T-helper 2 cell treated with Interferon-gamma antibody and Interleukin-4, amounts not matched to agents 100 ng/mL and 5 ng/mL, for 36 hours (primary cell): ENCODE measurements around the gene FRG2B. TPM values are rescaled to one million over a fixed set of nuclear protein-coding genes. Genes with fewer than 3 reads are reported as not detected.
"Not testable (repeated sequence)": the region's sequence is repeated elsewhere in the genome, so short reads cannot be mapped to it uniquely, and the experiment has no call there.

ENCODE experiments used
- intact Hi-C: fragments of 100-400 bp; cut with micrococcal nuclease; formaldehyde crosslinking; loops from one replicate; pipeline ENCODE4 v1.15.1; 2023
- total RNA-seq: library from RNA; stranded (reverse); gene quantifications from 2 replicates; pipeline ENCODE4 v1.2.3, GENCODE V29; 2022

FRG2B gene
- total RNA-seq, 1 donor from 2014 or later: not detected

GRCh38 chr10:133599869-133600268 lies 26.7 kb downstream of the FRG2B start:
- intact Hi-C loops: not testable (repeated sequence)

GRCh38 chr10:133592716-133593115 lies 33.9 kb downstream of the FRG2B start:
- intact Hi-C loops: no loop called here

- intact Hi-C loops: no loop called here
These were observed 35.6 kb downstream of the FRG2B start for GRCh38 chr10:133590970-133591359.

- intact Hi-C loops: no loop called here
These were observed 36.2 kb downstream of the FRG2B start for GRCh38 chr10:133590226-133590969.

- intact Hi-C loops: not testable (repeated sequence)
These were observed 49.6 kb downstream of the FRG2B start for GRCh38 chr10:133577037-133577436.

Other genes with a start within 250 kb of the FRG2B start
- 3.4 and 4.3 TPM in 2 replicates for gene PAOX, start 247.5 kb downstream of the FRG2B start, total RNA-seq
- 56.9 and 61.2 TPM in 2 replicates for gene MTG1, start 232.6 kb downstream of the FRG2B start, total RNA-seq
- not detected in 2 replicates for gene SPRN, start 202.2 kb downstream of the FRG2B start, total RNA-seq
- gene SCART1, start 172.8 kb downstream of the FRG2B start, total RNA-seq: 1.8 and 2.2 TPM in 2 replicates
- 0.39 TPM in 2 replicates for gene CYP2E1, start 99.4 kb downstream of the FRG2B start, total RNA-seq
- gene SYCE1, start 61.2 kb downstream of the FRG2B start, total RNA-seq: 0.41 and 0.61 TPM in 2 replicates